ENCODE results near the gene TMEM106C.

- no peak for TF ChIP-seq EZH2phosphoT487 (IDR thresholded peaks at IDR 0.05; ENCODE audit: insufficient read depth, low read depth)
- TF ChIP-seq EZH2 (IDR thresholded peaks at IDR 0.05; ENCODE audit: insufficient read depth, poor library complexity, severe bottlenecking), result no peak
Observed at GRCh38 chr12:47989666-47990065, 26.3 kb downstream of the TMEM106C start.

Measured in GM23248 (cell line).